SK-N-SH (cell line): Measurements from ENCODE around the gene GRK1.

Experiments used
- JUND ChIP-seq: IDR thresholded peaks from 2 replicates; pipeline ENCODE4 v1.4.0; 2012
- NFIC ChIP-seq: IDR thresholded peaks from 2 replicates; pipeline ENCODE4 v1.4.0; 2012; ENCODE audit warnings: borderline replicate concordance
- RAD21 ChIP-seq: IDR thresholded peaks from 2 replicates; pipeline ENCODE4 v1.6.1; 2012; ENCODE audit warnings: mild to moderate bottlenecking, low read length
- TEAD4 ChIP-seq: IDR thresholded peaks from 2 replicates; pipeline ENCODE4 v1.4.0; 2012; ENCODE audit warnings: mild to moderate bottlenecking, borderline replicate concordance; ENCODE audit not compliant: insufficient read depth
- YY1 ChIP-seq: IDR thresholded peaks from 2 replicates; pipeline ENCODE4 v1.4.0; 2012; ENCODE audit warnings: low read depth, mild to moderate bottlenecking
- TF ChIP-seq, protein P1 (sequence below): fragments of 200-600 bp; sonication (generic); IDR thresholded peaks from 2 replicates; pipeline ENCODE4 v1.6.1; 2017; ENCODE audit warnings: antibody characterized with exemption, mild to moderate bottlenecking, moderate library complexity
- TF ChIP-seq, protein P2 (sequence below): IDR thresholded peaks from 2 replicates; pipeline ENCODE4 v1.6.1; 2012; ENCODE audit warnings: mild to moderate bottlenecking, low read depth, low read length, moderate library complexity

DNA sequence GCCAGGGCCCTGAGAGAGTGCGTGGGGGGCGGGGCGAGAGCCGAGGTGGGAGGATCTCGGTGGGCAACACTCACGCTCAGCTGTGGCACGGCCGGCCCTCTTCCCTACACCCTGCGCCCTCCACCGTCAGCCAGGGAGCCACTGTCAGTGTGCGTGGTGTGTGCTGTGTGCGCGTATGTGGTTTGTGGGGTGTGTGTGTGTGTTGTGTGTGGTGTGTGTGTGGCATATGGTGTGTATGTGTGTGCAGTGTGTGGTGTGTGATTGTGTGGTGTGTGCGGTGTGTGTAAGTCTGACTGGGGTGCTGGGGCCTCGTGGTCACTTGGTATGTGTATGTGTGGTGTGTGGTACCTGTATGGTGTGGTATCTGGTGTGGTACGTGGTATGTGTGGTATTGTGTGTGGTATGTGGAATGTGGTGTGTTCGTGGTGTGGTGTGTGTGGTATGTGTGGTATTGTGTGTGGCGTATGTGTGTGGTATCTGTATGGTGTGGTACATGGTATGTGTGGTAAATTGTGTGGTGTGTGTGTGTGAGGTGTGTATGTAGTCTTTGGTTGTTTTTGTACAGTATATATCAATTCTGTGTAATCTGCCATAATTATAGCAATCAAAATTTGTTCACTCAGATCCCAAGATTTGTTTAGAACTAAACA, 5.1 kb downstream of the GRK1 start:
- TF ChIP-seq, protein P1, sequence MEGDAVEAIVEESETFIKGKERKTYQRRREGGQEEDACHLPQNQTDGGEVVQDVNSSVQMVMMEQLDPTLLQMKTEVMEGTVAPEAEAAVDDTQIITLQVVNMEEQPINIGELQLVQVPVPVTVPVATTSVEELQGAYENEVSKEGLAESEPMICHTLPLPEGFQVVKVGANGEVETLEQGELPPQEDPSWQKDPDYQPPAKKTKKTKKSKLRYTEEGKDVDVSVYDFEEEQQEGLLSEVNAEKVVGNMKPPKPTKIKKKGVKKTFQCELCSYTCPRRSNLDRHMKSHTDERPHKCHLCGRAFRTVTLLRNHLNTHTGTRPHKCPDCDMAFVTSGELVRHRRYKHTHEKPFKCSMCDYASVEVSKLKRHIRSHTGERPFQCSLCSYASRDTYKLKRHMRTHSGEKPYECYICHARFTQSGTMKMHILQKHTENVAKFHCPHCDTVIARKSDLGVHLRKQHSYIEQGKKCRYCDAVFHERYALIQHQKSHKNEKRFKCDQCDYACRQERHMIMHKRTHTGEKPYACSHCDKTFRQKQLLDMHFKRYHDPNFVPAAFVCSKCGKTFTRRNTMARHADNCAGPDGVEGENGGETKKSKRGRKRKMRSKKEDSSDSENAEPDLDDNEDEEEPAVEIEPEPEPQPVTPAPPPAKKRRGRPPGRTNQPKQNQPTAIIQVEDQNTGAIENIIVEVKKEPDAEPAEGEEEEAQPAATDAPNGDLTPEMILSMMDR = no peak
- TF ChIP-seq NFIC (no peak), TEAD4 (no peak), RAD21 (no peak), YY1 (no peak), JUND (no peak)
- TF ChIP-seq, protein P2, sequence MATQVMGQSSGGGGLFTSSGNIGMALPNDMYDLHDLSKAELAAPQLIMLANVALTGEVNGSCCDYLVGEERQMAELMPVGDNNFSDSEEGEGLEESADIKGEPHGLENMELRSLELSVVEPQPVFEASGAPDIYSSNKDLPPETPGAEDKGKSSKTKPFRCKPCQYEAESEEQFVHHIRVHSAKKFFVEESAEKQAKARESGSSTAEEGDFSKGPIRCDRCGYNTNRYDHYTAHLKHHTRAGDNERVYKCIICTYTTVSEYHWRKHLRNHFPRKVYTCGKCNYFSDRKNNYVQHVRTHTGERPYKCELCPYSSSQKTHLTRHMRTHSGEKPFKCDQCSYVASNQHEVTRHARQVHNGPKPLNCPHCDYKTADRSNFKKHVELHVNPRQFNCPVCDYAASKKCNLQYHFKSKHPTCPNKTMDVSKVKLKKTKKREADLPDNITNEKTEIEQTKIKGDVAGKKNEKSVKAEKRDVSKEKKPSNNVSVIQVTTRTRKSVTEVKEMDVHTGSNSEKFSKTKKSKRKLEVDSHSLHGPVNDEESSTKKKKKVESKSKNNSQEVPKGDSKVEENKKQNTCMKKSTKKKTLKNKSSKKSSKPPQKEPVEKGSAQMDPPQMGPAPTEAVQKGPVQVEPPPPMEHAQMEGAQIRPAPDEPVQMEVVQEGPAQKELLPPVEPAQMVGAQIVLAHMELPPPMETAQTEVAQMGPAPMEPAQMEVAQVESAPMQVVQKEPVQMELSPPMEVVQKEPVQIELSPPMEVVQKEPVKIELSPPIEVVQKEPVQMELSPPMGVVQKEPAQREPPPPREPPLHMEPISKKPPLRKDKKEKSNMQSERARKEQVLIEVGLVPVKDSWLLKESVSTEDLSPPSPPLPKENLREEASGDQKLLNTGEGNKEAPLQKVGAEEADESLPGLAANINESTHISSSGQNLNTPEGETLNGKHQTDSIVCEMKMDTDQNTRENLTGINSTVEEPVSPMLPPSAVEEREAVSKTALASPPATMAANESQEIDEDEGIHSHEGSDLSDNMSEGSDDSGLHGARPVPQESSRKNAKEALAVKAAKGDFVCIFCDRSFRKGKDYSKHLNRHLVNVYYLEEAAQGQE = no peak
